H54 (cell line): ENCODE measurements around the gene ARL5C.
"Not testable (repeated sequence)": the region's sequence is repeated elsewhere in the genome, so short reads cannot be mapped to it uniquely, and the experiment has no call there.

ENCODE experiments used
- DNase-seq: peaks from one replicate; pipeline ENCODE4 v3.0.0; 2011; ENCODE audit warnings: low spot score, mixed read lengths; ENCODE audit not compliant: insufficient read length
- FAIRE-seq: peaks from 3 replicates; lab custom pipeline; 2011; peaks lifted over from hg19 to GRCh38; lab: Jason Lieb, UNC
- POLR2A ChIP-seq: IDR thresholded peaks from 2 replicates; pipeline ENCODE4 v1.6.1; 2011; ENCODE audit warnings: low read depth, mild to moderate bottlenecking, low read length

ARL5C gene

GRCh38 chr17:39183045-39183444, 17.1 kb upstream of the ARL5C start:
- TF ChIP-seq POLR2A: no peak
- DNase-seq (no peak), FAIRE-seq (no peak)

GRCh38 chr17:39181303-39181702, 15.3 kb upstream of the ARL5C start:
- DNase-seq (no peak), FAIRE-seq (no peak)
- TF ChIP-seq POLR2A: no peak

DNA sequence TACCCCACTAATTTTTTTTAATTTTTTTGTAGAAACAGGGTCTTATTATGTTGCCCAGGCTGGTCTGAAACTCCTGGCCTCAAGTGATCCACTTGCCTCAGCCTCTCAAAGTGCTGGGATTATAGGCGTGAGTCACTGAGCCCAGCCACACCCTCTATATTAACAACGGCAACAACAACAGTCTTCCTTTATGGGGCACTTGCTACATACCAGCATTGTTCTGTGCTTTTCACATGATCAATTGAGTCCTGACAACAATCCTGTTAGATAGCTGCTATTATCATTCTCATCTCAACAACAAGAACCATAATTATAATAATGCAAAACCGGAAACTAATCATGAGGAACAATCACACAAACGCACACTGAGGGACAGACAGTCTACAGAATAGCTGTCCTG, 12.6 kb upstream of the ARL5C start:
- no peak for FAIRE-seq
- DNase-seq: no peak
- no peak for TF ChIP-seq POLR2A

DNA sequence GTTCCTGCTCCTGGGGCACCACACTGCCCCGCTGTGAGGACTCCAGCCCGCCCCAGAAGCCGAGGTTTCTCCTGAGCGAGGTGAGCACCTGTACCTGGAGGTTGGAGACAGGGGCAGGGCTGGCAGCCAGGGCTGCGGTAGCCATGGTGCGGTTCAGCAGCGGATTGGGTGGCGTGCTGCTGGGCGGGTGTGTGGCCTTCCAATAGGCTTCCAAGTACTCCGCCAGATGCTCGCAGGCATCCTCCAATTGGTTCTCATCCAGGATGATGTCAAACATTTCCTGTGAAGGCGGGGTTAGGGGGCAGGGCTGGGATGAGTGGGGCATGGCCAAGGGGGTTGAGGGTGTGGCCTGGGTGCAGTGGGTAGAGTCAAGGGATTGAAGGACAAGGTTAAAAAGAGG, 11.3 kb upstream of the ARL5C start:
- DNase-seq: no peak
- TF ChIP-seq POLR2A: no peak
- FAIRE-seq: no peak

- FAIRE-seq (no peak), DNase-seq (no peak)
- TF ChIP-seq POLR2A: no peak
These were observed 9.7 kb upstream of the ARL5C start for GRCh38 chr17:39175695-39176093.

DNA sequence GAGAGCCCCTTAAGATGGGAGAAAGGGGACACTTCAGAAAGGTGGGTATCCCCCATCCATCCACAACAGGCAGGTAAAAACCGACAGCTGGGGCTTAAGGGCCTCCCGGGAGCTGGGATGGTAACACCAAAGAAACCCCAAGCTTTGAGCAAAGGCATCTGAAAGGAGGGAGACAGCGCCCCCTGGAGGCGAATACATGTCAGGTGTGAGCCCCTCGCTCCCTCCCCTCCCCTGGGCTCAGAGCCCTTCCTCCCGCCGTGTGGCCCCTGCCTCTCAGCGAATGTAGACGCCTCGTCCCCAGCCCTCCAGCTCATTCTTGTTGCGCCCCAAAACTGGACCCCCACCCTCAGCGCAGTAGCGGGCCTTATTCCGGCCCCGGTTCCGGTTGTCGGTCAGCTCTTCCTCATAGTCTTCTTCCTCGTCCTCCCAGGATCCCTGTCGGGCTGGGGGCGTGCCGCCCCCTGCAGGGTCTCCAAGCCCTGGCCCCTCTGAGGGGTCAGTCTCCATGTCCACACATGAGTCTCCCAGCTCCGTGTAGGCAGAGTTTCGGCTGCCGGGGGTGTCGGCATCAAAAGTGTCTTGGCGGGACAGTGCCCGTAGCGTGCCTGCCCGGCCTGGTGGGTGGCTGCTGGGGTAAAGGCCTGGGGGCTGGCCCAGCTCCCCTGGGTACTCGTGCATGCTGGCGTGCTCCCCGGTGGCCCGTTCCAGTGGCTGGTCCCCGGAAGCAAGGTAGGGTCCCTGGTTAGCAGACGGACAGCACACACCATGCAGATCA, 9.1 kb upstream of the ARL5C start:
- no peak for TF ChIP-seq POLR2A
- DNase-seq (no peak), FAIRE-seq (no peak)

DNA sequence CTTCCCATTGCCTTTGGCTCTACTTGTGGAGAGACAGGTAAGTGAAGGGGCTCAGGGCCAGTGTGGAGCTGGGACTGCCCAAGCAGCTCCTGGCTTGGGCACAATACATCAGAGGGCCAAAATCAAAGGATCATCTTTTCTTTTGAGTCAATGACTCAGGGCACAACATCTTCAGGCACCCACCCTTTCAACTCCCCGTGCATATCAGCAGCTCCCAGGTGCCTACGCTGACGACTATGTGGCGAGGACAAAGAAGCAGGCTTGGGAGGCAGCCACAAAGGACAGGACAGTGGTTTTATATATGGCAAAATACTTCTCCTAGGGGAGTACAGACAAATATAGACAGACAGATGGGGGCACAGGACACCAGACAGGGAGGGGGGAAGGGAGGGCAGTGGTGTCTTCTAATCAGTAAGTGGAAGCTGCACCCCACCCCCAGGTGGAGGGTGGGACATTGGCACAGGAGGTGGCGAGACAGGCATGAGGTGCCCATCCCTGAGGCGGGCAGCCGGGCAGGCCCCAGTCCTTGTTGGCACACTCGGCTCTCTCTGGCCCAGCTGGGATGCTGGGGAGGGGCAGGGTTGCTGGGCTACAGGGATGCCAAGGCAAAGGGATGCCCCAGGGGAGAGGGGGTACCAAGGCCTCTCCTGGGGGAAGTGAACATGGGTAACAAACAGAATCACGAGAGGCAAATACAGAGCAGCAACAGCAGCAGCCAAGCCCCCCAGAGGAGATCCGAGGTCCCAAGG, 7.7 kb upstream of the ARL5C start:
- TF ChIP-seq POLR2A: no peak
- FAIRE-seq (no peak), DNase-seq (no peak)

DNA sequence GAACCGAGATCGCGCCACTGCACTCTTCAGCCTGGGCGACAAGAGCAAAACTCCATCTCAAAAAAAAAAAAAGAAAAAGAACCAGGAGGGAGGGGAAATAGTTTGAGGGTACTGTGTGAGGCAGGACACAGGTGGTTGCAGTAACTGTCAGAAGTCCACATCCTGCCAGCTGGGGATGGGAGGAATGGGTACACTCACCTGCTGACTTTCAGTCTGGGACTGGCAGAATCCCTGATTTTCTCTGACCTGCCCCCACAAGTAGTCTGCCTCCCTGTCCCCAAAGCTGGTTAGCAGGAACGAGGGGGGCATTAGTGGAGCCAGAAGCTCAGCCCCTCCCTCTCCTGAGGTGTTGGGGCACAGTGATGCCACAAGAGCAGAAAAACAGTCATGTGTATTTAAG, 7.1 kb upstream of the ARL5C start:
- no peak for TF ChIP-seq POLR2A
- FAIRE-seq (no peak), DNase-seq (no peak)

DNA sequence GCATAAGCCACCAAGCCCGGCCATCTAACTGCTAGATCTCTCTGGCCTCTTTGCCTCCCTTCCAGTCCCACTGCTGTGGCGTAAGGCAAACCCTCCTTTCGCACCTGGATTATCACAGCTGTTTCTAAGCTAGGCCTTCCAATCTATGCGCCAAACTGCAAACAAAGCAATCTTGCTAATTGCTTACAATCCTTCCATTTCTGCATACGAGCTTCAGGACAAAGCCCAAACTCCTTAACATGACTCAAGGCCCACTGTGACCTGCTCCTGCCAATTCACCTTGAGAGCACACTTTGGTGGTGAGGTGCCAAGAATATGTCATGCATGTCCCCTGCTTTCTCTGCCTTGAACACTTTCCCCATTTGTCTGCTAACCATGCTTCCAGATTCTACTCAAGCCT, 6.0 kb upstream of the ARL5C start:
- no peak for TF ChIP-seq POLR2A
- FAIRE-seq: no peak

GRCh38 chr17:39170558-39170957, 4.6 kb upstream of the ARL5C start:
- TF ChIP-seq POLR2A: no peak
- FAIRE-seq (no peak), DNase-seq (no peak)

More for the DNA sequence above, 6.0 kb upstream of the ARL5C start:
- DNase-seq: no peak

GRCh38 chr17:39170109-39170508, 4.1 kb upstream of the ARL5C start:
- no peak for TF ChIP-seq POLR2A
- DNase-seq (no peak), FAIRE-seq (no peak)

- FAIRE-seq (no peak), DNase-seq (no peak)
- no peak for TF ChIP-seq POLR2A
These were observed 3.6 kb upstream of the ARL5C start for GRCh38 chr17:39169518-39169917.

GRCh38 chr17:39169101-39169500, 3.1 kb upstream of the ARL5C start:
- no peak for FAIRE-seq
- no peak for DNase-seq
- TF ChIP-seq POLR2A: no peak

GRCh38 chr17:39168503-39168902, 2.5 kb upstream of the ARL5C start:
- not testable (repeated sequence) for FAIRE-seq, DNase-seq

- FAIRE-seq (no peak), DNase-seq (no peak)
- TF ChIP-seq POLR2A: no peak
These were observed 1.5 kb upstream of the ARL5C start for GRCh38 chr17:39167476-39167875.
